ENCODE data around the gene PLCXD1. TPM values are rescaled to one million over a fixed set of nuclear protein-coding genes. Genes with fewer than 3 reads are reported as not detected.

The PLCXD1 gene
- total and polyA plus RNA-seq, 4 donors = 2.6 to 25.7 (median 12.8) TPM

- DNase-seq (ENCODE audit: low spot score) = no peak
- no peaks in the 10 kb centered on the region for H3K27me3 ChIP-seq (ENCODE audit: control insufficient read depth in 4 of 4, insufficient read depth in 4 of 4, low read length in 3 of 4)
Observed at GRCh38 chrX:310621-311155, 29.5 kb downstream of the PLCXD1 start.

More at GRCh38 chrX:310621-311155, 29.5 kb downstream of the PLCXD1 start:
- Histone ChIP-seq H3K4me1 (ENCODE audit: control insufficient read depth in 4 of 4, insufficient read depth in 4 of 4, low read length in 3 of 4) (no peaks in the 10 kb centered on the region), H3K27ac (ENCODE audit: low read depth in 1 of 2, low read length in 2 of 2) (no peak overlapping the region), H3K4me3 (ENCODE audit: low read depth in 1 of 3, low read length in 3 of 3) (no peak overlapping the region), H3K36me3 (ENCODE audit: control insufficient read depth in 4 of 4, insufficient read depth in 3 of 4, low read depth in 1 of 4, low read length in 3 of 4) (peaks cover 16 to 71% (median 49%) of the 10 kb centered on the region in 4 donors), H3K9ac (ENCODE audit: low read depth in 1 of 2, low read length in 2 of 2) (no peak overlapping the region), H3K9me3 (ENCODE audit: control insufficient read depth in 4 of 4, low read length in 3 of 4) (no peaks in the 10 kb centered on the region)
- no peak for TF ChIP-seq SP1 (IDR thresholded peaks at IDR 0.05)
- TF ChIP-seq GABPA (IDR thresholded peaks at IDR 0.05 in 1 of 2, conservative IDR thresholded peaks at IDR 0.05 in 1 of 2) = no peak
- TF ChIP-seq HNF4A (conservative IDR thresholded peaks at IDR 0.05) = no peak
- TF ChIP-seq NR2F2 (IDR thresholded peaks at IDR 0.05) = no peak
- no peak for TF ChIP-seq FOXA2 (IDR thresholded peaks at IDR 0.05)
- no peak for TF ChIP-seq HNF4G (IDR thresholded peaks at IDR 0.05)
- no peak for TF ChIP-seq TAF1 (conservative IDR thresholded peaks at IDR 0.05)
- TF ChIP-seq JUND (IDR thresholded peaks at IDR 0.05) = no peak
- no peak for TF ChIP-seq YY1 (IDR thresholded peaks at IDR 0.05)
- no peak for TF ChIP-seq ZBTB33 (IDR thresholded peaks at IDR 0.05)
- no peak for TF ChIP-seq MAX (IDR thresholded peaks at IDR 0.05)
- TF ChIP-seq RXRA (IDR thresholded peaks at IDR 0.05) = no peak
- no peak for TF ChIP-seq FOXA1 (IDR thresholded peaks at IDR 0.05)
- TF ChIP-seq CTCF (IDR thresholded peaks at IDR 0.05; ENCODE audit: low read depth, low read length, missing input control) = no peak
- TF ChIP-seq REST (IDR thresholded peaks at IDR 0.05) = no peak
- TF ChIP-seq RAD21 (IDR thresholded peaks at IDR 0.05) = no peak
- WGBS = 96% methylated on average over 25 of the region's 25 CpGs

Measured in liver (tissue), 9 donors.